A549 (cell line): Measurements from ENCODE around the gene OLFML3. TPM values are rescaled to one million over a fixed set of nuclear protein-coding genes. Genes with fewer than 3 reads are reported as not detected.

Experiments used
- ATAC-seq, 2 experiments: fragments of 200-7000 bp in 1 of 2; fragments of >200 bp in 1 of 2; cut with Nextera tagmentation in 1 of 2; cut with Tn5 transposase in 1 of 2; 3 replicates each; pipeline versions ENCODE4 v1.8.0 to v1.9.1; 2018 to 2020; ENCODE audit warnings: mild to moderate bottlenecking in 1 of 2, moderate library complexity in 1 of 2
- CTCF ChIA-PET: fragments of 300-600 bp; sonication (Branson Sonifier 250); formaldehyde crosslinking; extraction: SDS; loops from one replicate; lab custom pipeline; 2021; ENCODE audit warnings: antibody characterized with exemption, inconsistent platforms; lab: Yijun Ruan, JAX
- POLR2A ChIA-PET: fragments of 350-600 bp; formaldehyde crosslinking; extraction: SDS; loops from one replicate; lab custom pipeline; 2021; ENCODE audit warnings: antibody characterized with exemption, inconsistent platforms; lab: Yijun Ruan, JAX
- DNase-seq, 2 experiments: peaks; one replicate each; pipeline versions ENCODE4 v3.0.0 to v3.0.0-alpha.2; 2011 to 2016; ENCODE audit warnings: low read depth in 1 of 2, low spot score in 1 of 2
- FAIRE-seq: peaks from 2 replicates; lab custom pipeline; 2011; peaks lifted over from hg19 to GRCh38; lab: Jason Lieb, UNC
- H3K27ac ChIP-seq, 2 experiments: fragments of >200 bp; sonication (Bioruptor Twin); formaldehyde crosslinking; 3 replicates each; pipeline ENCODE4 v1.5.1; 2016 to 2017
- H3K4me1 ChIP-seq: fragments of >200 bp; sonication (Bioruptor Twin); formaldehyde crosslinking; 3 replicates; pipeline ENCODE4 v1.6.1; 2016
- H3K4me2 ChIP-seq: fragments of >200 bp; sonication (Bioruptor Twin); formaldehyde crosslinking; 3 replicates; pipeline ENCODE4 v1.6.1; 2016
- H3K4me3 ChIP-seq: fragments of >200 bp; sonication (Bioruptor Twin); formaldehyde crosslinking; 3 replicates; pipeline ENCODE4 v1.5.1; 2016
- H3K9me3 ChIP-seq: fragments of >200 bp; sonication (Bioruptor Twin); formaldehyde crosslinking; 3 replicates; pipeline ENCODE4 v1.6.1; 2016
- BHLHE40 ChIP-seq: IDR thresholded peaks from 2 replicates; pipeline ENCODE4 v1.6.1; 2012; ENCODE audit warnings: low read depth, low read length, inconsistent platforms
- CHD2 ChIP-seq: fragments of 150-350 bp; IDR thresholded peaks from 2 replicates; pipeline ENCODE4 v1.6.1; 2014; ENCODE audit warnings: low read length; ENCODE audit not compliant: partially characterized antibody
- CHD4 ChIP-seq: fragments of 200-600 bp; sonication (generic); IDR thresholded peaks from 2 replicates; pipeline ENCODE4 v1.6.1; 2016; ENCODE audit warnings: antibody characterized with exemption, mild to moderate bottlenecking, borderline replicate concordance
- CTCF ChIP-seq: fragments of >200 bp; sonication (Bioruptor Twin); formaldehyde crosslinking; IDR thresholded peaks from 3 replicates; pipeline ENCODE4 v1.5.1; 2016
- ESRRA ChIP-seq: fragments of 150-350 bp; IDR thresholded peaks from 2 replicates; pipeline ENCODE4 v1.6.1; 2014; ENCODE audit warnings: mild to moderate bottlenecking, low read length, borderline replicate concordance
- FOSB ChIP-seq: fragments of 250-450 bp; sonication (Bioruptor Pico); IDR thresholded peaks from 2 replicates; pipeline ENCODE4 v1.5.0; 2020; ENCODE audit warnings: mild to moderate bottlenecking, moderate library complexity
- FOXS1 ChIP-seq: fragments of 250-450 bp; sonication (Bioruptor Pico); IDR thresholded peaks from 2 replicates; pipeline ENCODE4 v1.5.0; 2020; ENCODE audit warnings: mild to moderate bottlenecking, moderate library complexity
- HMGXB4 ChIP-seq: fragments of 250-450 bp; sonication (Bioruptor Pico); IDR thresholded peaks from 2 replicates; pipeline ENCODE4 v1.5.0; 2021; ENCODE audit warnings: mild to moderate bottlenecking, moderate library complexity, borderline replicate concordance
- HOXB13 ChIP-seq: fragments of 250-450 bp; sonication (Bioruptor Pico); IDR thresholded peaks from 2 replicates; pipeline ENCODE4 v1.5.0; 2020; ENCODE audit warnings: low read depth, mild to moderate bottlenecking, moderate library complexity
- MAFK ChIP-seq: fragments of 450-650 bp; IDR thresholded peaks from 2 replicates; pipeline ENCODE4 v1.6.1; 2014; ENCODE audit not compliant: partially characterized antibody
- MAX ChIP-seq: IDR thresholded peaks from 2 replicates; pipeline ENCODE4 v1.6.1; 2012
- MAZ ChIP-seq: fragments of 150-350 bp; IDR thresholded peaks from 2 replicates; pipeline ENCODE4 v1.6.1; 2014; ENCODE audit warnings: antibody characterized with exemption, low read depth, low read length, borderline replicate concordance
- NFE2L2 ChIP-seq: fragments of 150-350 bp; conservative IDR thresholded peaks from 2 replicates; pipeline ENCODE4 v1.6.1; 2014; ENCODE audit warnings: low read length
- NR3C1 ChIP-seq: fragments of >200 bp; sonication (Bioruptor Twin); formaldehyde crosslinking; IDR thresholded peaks from 3 replicates; pipeline ENCODE4 v1.6.1; 2017
- PBX3 ChIP-seq: IDR thresholded peaks from 2 replicates; pipeline ENCODE4 v1.6.1; 2012
- PHF8 ChIP-seq: fragments of 200-600 bp; sonication (generic); IDR thresholded peaks from 2 replicates; pipeline ENCODE4 v1.6.1; 2016; ENCODE audit warnings: low read depth, mild to moderate bottlenecking, antibody characterized with exemption, moderate library complexity, borderline replicate concordance
- POLR2A ChIP-seq: IDR thresholded peaks from 2 replicates; pipeline ENCODE4 v1.6.1; 2012; ENCODE audit warnings: mild to moderate bottlenecking, low read length
- POLR2AphosphoS2 ChIP-seq: conservative IDR thresholded peaks from 2 replicates; pipeline ENCODE4 v1.6.1; 2012; ENCODE audit warnings: low read length, improper control_type of control experiment, inconsistent platforms
- RAD21 ChIP-seq, 2 experiments: fragments of >200 bp in 1 of 2; sonication (Bioruptor Twin) in 1 of 2; formaldehyde crosslinking in 1 of 2; IDR thresholded peaks in 1 of 2; conservative IDR thresholded peaks in 1 of 2; 2 replicates in 1 of 2; 3 replicates in 1 of 2; pipeline ENCODE4 v1.6.1; 2012 to 2018; ENCODE audit warnings: inconsistent platforms in 1 of 2
- RCOR1 ChIP-seq: fragments of 150-350 bp; IDR thresholded peaks from 2 replicates; pipeline ENCODE4 v1.6.1; 2014; ENCODE audit warnings: antibody characterized with exemption, low read length, low read depth
- RFX5 ChIP-seq: fragments of 450-650 bp; IDR thresholded peaks from 2 replicates; pipeline ENCODE4 v1.7.1; 2014; ENCODE audit warnings: antibody characterized with exemption, mild to moderate bottlenecking, moderate library complexity
- RNF2 ChIP-seq: fragments of 200-600 bp; sonication (generic); IDR thresholded peaks from 2 replicates; pipeline ENCODE4 v1.6.1; 2016; ENCODE audit warnings: low read depth, mild to moderate bottlenecking, antibody characterized with exemption, moderate library complexity, borderline replicate concordance
- SREBF2 ChIP-seq: fragments of 450-650 bp; IDR thresholded peaks from 2 replicates; pipeline ENCODE4 v1.6.1; 2014; ENCODE audit warnings: mild to moderate bottlenecking, moderate library complexity
- TFCP2L1 ChIP-seq: fragments of 250-450 bp; sonication (Bioruptor Pico); IDR thresholded peaks from 2 replicates; pipeline ENCODE4 v1.5.0; 2021; ENCODE audit warnings: mild to moderate bottlenecking
- USF2 ChIP-seq: fragments of 450-650 bp; IDR thresholded peaks from 2 replicates; pipeline ENCODE4 v1.6.1; 2014; ENCODE audit warnings: antibody characterized with exemption
- ZC3H11A ChIP-seq: fragments of 450-650 bp; IDR thresholded peaks from 2 replicates; pipeline ENCODE4 v1.6.1; 2014; ENCODE audit warnings: antibody characterized with exemption, mild to moderate bottlenecking
- ZNF302 ChIP-seq: fragments of 250-450 bp; sonication (Bioruptor Pico); IDR thresholded peaks from 2 replicates; pipeline ENCODE4 v1.9.0; 2021; ENCODE audit warnings: inconsistent platforms, mild to moderate bottlenecking, moderate library complexity
- ZSCAN20 ChIP-seq: fragments of 250-450 bp; sonication (Bioruptor Pico); IDR thresholded peaks from 2 replicates; pipeline ENCODE4 v1.8.0; 2022; ENCODE audit warnings: mild to moderate bottlenecking, moderate library complexity
- WGBS: methylation state at CpG from one replicate; pipeline ENCODE4 v1.1.6; 2017; ENCODE audit errors: missing lambda C conversion rate; 5-methylcytosine and 5-hydroxymethylcytosine counted together
- polyA plus RNA-seq, 4 experiments: library from polyadenylated mRNA; depleted of rRNA in 3 of 4; stranded (reverse); fragments of >200 nt; fragmentation: RNase III in 1 of 4; extraction: RNeasy Plus Mini Kit Qiagen cat#74134 plus additional on column Dnase treatment in 1 of 4; gene quantifications; 2 replicates in 3 of 4; 3 replicates in 1 of 4; pipeline ENCODE4 v1.2.3, GENCODE V29; 2011 to 2017

OLFML3 gene
- polyA plus RNA-seq, 2 of the 4 experiments (the other 2 are of a cell fraction) = 1.2 to 9.3 TPM

GRCh38 chr1:113934006-113934405, 45.3 kb upstream of the OLFML3 start:
- FAIRE-seq (no peak), ATAC-seq (no peak), DNase-seq (no peak)
- no peak overlapping the region for H3K4me2 ChIP-seq
- ChIA-PET POLR2A (no interaction called here), CTCF (interaction anchor here (1.8 kb wide), 1 partner anchor 349 kb away, joined by 4 read pairs; no protein-coding TSS in a partner anchor)
- peaks cover 13% of the 10 kb centered on the region for H3K4me1 ChIP-seq
- H3K27ac ChIP-seq = no peak overlapping the region
- TF ChIP-seq HMGXB4 = no peak
- TF ChIP-seq RAD21 (conservative IDR thresholded peaks at IDR 0.05 in 1 of 2, IDR thresholded peaks at IDR 0.05 in 1 of 2) = no peak
- no peak for TF ChIP-seq CHD4
- TF ChIP-seq ZSCAN20 (CRISPR knock-in tag) = no peak
- no peak for TF ChIP-seq MAFK
- no peak for TF ChIP-seq MAZ
- TF ChIP-seq CHD2 = no peak
- no peak for TF ChIP-seq TFCP2L1 (CRISPR knock-in tag)
- TF ChIP-seq POLR2A = no peak
- TF ChIP-seq SREBF2 = no peak
- no peak for TF ChIP-seq NR3C1
- TF ChIP-seq USF2 = no peak
- no peak for TF ChIP-seq FOSB (CRISPR knock-in tag)
- TF ChIP-seq PBX3 = no peak
- no peak for TF ChIP-seq NFE2L2
- no peak for TF ChIP-seq HOXB13
- TF ChIP-seq CTCF = no peak
- TF ChIP-seq RCOR1 = no peak
- TF ChIP-seq, all 56 proteins: peak for 0
- no peak overlapping the region for H3K4me3 ChIP-seq
- no peaks in the 10 kb centered on the region for H3K9me3 ChIP-seq

- WGBS = 92% methylated on average over 5 of the region's 5 CpGs
These were observed 44.7 kb upstream of the OLFML3 start for GRCh38 chr1:113934511-113935055.

More at GRCh38 chr1:113934511-113935055, 44.7 kb upstream of the OLFML3 start:
- H3K9me3 ChIP-seq = no peaks in the 10 kb centered on the region
- DNase-seq = no peak
- ATAC-seq = no peak
- no peak for FAIRE-seq
- ChIA-PET CTCF (no interaction called here), POLR2A (no interaction called here)
- H3K4me1 ChIP-seq = peaks cover 13% of the 10 kb centered on the region
- H3K4me3 ChIP-seq = no peak overlapping the region
- no peak overlapping the region for H3K27ac ChIP-seq
- TF ChIP-seq RNF2 (no peak), TFCP2L1 (CRISPR knock-in tag) (no peak), POLR2AphosphoS2 (no peak), FOSB (CRISPR knock-in tag) (no peak), NFE2L2 (no peak), ZC3H11A (no peak), CTCF (no peak), RCOR1 (no peak), FOXS1 (CRISPR knock-in tag) (no peak), MAX (no peak), BHLHE40 (no peak), RFX5 (no peak), RAD21 (conservative IDR thresholded peaks at IDR 0.05 in 1 of 2, IDR thresholded peaks at IDR 0.05 in 1 of 2) (no peak), MAFK (no peak), ESRRA (no peak), PHF8 (no peak), ZNF302 (no peak)
- H3K4me2 ChIP-seq = no peak overlapping the region
